ENCODE data around the gene GLS.
A peak's percentile ranks its signal among the peaks of the same experiment; 100 is the strongest.

Gene GLS

GRCh38 chr2:190997526-190998113, 117.0 kb downstream of the GLS start:
- no peak for DNase-seq

- no peak for DNase-seq
Measured at GRCh38 chr2:190999058-190999457, 118.4 kb downstream of the GLS start.

GRCh38 chr2:190999949-191000665, 119.5 kb downstream of the GLS start:
- DNase-seq = no peak

- DNase-seq = no peak
Measured at GRCh38 chr2:191001032-191001431, 120.4 kb downstream of the GLS start.

- no peak for DNase-seq
Measured at GRCh38 chr2:191001624-191002023, 121.0 kb downstream of the GLS start.

GRCh38 chr2:191003405-191004309, 123.0 kb downstream of the GLS start:
- no peak for DNase-seq

GRCh38 chr2:191006297-191006696, 125.7 kb downstream of the GLS start:
- DNase-seq = no peak

- no peak for DNase-seq
Measured at GRCh38 chr2:191006997-191007783, 126.6 kb downstream of the GLS start.

GRCh38 chr2:191008286-191008685, 127.7 kb downstream of the GLS start:
- DNase-seq = no peak

DNA sequence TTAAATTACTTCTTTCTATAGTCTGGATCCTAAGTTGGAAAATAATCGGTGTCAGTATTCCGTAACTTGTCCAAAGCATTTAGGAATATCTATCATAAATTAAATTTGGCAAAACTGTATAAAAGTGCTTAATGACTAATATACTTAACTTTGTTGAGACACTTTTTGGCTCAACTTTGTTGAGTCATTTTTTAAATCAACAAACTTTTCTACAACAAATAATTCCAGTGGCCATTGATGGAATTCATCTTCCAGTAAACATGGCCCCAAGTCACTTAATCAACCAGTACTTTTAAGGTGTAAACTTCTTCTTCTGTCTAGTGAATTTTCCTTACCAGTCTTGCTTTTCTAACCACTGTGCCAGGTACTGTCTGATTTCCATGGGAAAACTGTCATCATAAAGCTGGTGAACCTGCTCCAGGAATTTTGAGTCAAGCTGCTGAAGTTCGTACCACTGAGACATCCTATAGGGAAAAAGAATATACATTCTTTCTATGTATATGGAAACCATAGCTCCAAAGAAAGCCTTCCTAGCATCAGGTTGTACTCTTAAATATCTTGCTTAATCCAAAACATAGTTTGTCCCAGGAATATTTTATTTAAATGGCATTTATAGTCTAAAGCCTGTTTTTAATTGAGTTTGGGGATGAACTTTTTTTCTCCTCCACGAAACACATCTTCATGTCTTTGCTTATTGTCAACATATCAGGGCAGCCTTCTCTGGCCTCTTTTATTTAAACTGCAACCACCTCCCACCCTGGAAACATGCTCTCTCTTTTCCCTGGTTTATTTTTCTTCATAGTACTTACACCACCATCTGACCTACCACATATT, 129.1 kb downstream of the GLS start:
- no peak for DNase-seq

DNA sequence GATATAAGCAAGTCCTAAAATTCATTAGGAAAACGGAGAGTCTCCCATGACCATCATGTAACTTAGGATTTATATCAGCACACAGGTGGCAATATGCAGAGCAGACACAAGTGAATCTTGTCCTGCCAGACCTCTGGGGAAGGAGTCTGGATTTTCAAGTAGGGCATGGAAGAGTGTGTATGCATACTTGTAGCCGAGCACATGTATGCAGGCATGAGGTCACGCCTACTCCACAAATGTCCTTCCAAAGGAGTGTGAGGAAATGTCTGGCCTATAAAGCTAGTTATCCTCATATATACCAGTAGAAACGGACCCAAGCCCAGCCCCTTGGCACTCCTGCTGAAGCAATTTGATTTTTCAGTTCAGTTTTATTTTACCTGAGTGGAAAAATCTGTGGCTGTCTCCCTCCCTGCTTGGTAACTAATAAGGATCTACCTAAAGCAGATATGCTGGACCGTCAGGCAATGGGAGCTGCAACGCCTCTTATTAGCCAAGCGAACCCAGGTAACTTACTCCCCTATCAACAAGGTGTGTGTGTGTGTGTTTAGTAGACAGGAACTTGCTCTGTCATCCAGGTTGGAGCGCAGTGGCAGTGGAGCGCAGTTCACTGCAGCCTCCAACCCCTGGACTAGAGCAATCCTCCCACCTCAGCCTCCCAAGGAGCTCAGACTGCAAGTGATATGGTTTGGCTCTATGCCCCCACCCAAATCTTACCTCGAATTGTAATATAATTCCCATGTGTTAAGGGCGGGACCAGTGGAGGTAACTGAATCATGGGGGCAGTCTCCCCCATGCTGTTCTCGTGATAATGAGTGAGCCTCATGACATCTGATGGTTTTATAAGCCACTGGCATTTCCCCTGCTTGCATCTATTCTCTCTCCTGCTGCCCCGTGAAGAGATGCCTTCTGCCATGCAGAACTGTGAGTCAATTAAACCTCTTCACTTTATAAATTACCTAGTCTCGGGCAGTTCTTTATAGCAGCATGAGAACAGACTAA, 130.6 kb downstream of the GLS start:
- no peak for DNase-seq

- DNase-seq = no peak
Measured at GRCh38 chr2:191012346-191012745, 131.7 kb downstream of the GLS start.

DNA sequence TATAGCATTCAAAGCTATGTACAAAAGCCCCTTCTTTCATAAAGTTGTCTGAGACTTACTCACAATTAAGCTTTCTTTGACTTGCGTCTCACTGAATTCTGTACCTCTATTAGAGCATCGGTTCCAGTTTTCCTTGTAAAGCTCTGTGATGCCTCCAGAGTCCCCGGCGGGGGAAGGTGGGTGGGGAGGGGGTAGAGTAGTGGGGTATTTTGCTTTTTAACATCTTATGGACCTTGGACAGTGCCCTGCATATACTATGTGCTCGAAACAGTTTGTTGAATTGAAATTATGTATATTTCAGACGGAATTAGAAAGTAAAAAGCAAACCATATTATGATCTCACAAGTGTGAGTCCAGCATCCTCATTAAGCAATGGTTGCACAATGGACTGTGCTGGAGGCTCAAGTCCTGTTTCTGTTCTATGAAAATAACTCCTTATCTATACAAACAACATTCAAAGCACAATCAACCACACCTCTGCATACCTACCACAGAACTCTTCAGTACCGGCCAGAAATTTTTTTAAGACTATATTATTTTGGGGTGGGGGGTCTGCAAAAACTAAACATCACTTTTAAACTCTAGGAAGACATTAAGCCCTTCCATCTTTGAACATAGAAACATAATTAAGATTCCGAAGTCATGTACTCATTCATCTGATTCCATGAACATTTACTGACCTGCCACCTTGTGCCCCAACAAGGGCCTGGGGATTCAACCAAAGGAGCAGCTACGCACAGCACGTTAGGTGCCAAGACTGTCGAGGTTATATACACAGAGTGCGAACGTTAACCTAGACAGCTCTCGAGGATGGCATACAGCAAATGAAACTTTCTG, 132.4 kb downstream of the GLS start:
- no peak for DNase-seq

DNA sequence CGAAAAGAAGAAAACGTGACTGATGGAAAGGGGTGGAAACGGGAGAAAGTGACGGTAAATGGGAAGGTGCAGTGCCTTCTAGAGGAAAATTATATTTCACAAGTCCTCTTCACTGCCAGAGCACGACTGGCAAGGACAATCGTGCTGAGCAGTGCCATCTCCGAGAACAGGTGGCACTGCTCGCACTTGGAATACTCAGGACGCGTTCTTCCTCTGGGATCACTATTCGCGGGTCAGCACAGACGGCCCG, 133.0 kb downstream of the GLS start:
- DNase-seq = no peak

DNA sequence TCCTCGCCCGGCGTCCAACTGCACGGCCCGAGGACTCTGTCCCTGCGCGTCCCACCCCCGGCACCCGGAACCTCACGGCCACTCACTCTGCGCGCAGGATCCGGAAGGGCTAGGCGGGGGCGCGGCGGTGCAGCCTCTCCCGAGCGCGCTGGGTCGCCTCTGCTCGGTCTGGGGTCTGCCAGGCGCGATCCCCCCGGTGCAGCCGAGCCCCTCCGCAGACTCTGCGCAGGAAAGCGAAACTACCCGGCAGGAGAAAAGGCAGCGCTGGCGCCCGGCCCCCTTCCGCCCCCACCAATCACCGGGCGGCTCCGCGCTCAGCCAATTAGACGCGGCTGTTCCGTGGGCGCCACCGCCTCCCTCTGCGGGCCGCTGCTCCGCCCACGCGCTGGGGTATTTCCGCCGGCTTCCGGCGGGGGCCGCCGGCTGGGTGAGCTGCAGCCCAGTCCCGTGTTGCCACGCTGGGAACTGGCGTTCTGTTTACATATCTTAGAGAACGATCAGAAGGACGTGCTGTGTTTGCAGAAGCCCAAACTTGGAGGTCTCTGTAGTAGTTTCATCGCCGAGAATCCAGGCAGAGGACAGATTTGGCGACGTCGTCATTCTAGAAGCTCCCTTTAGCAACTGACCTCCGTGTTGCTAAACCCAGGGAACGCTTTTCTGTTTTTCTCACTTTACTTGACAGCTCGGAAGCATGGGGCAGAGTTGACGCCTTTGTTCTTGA, 133.5 kb downstream of the GLS start, which contains the start of gene STAT1:
Gene STAT1, minus strand, starts transcription at position 240 of the 721 bp plus-strand sequence. CDS start 4,168 bp downstream, outside the sequence.
- DNase-seq = peak; percentile 95

- DNase-seq = no peak
Measured at GRCh38 chr2:191014653-191015020, 134.0 kb downstream of the GLS start.
